Loucy (cell line): Measurements from ENCODE around the gene ASB1.

Experiments
- CTCF ChIP-seq: fragments of 200-600 bp; sonication (generic); conservative IDR thresholded peaks from 2 replicates; pipeline ENCODE4 v1.5.1; 2014; ENCODE audit warnings: mild to moderate bottlenecking, antibody characterized with exemption, low read length
- EZH2phosphoT487 ChIP-seq: fragments of 200-600 bp; IDR thresholded peaks from 2 replicates; pipeline ENCODE4 v1.6.1; 2018; ENCODE audit warnings: antibody characterized with exemption, mild to moderate bottlenecking, moderate library complexity, borderline replicate concordance

- TF ChIP-seq CTCF, result no peak
- no peak for TF ChIP-seq EZH2phosphoT487
Measured at GRCh38 chr2:238428866-238429265, 2.1 kb downstream of the ASB1 start.
